Measurements from ENCODE around the gene ZNF23.

Gene ZNF23

DNA sequence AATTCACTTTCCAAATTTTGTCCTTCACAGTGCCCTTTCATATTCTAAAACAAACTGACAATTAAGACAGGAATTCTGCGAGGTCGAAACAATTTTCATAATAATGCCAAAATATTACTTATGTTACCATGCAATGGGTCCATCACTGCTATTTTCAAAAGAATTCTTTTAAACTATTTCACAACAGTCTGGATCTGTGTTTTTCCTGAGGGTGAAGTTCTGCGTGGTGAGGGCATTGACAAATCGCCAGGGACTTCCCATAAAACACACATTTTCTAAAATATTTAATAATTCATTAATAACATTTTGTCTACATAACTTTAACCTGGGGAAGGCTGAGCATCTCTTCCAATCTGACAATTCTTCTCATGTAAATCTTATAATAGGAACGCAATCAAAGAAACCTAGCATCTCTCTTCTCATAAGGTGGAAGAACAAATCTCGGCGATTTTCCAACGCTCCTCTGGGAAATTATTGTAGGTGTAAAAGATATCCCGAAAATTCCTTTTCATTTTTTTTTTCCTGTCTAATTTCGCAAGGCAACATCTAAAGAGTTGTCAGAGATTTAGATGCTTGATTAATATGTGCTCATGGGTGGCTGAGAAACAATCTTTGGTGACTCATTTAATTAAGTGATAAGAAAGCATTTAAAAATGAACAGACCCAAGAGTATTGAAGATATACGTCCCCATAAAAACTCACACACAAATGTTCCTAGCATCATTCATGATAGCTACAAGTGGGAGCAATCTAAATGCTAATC lies 62.1 kb downstream of the ZNF23 start:
- no peak for DNase-seq (ENCODE audit: low read depth in 1 of 2, low spot score in 1 of 2)

Data from activated T-helper 1 cell treated with anti-CD3 and anti-CD28 coated beads, Interleukin-2, amount 50 U/mL, for 16 hours (primary cell).